Pancreas (tissue), 10 donors: ENCODE results near the gene COX5B. TPM values are rescaled to one million over a fixed set of nuclear protein-coding genes. Genes with fewer than 3 reads are reported as not detected.

Experiments used
- ATAC-seq, 4 donors: fragments of 200-7000 bp; cut with Tn5 transposase; one replicate each; pipeline versions ENCODE4 v1.8.0 to v1.9.1; 2020; ENCODE audit warnings: mild to moderate bottlenecking in 4 of 4, moderate library complexity in 4 of 4
- DNase-seq, 6 donors: peaks; one replicate each; pipeline ENCODE4 v3.0.0-alpha.2; 2020
- FAIRE-seq: peaks from 2 replicates; lab custom pipeline; 2012; peaks lifted over from hg19 to GRCh38; lab: Jason Lieb, UNC
- H3K27ac ChIP-seq, 4 donors: fragments of 200-600 bp; sonication (generic); 1 replicate in 3 of 4; 2 replicates in 1 of 4; pipeline versions ENCODE4 v1.5.0 to v1.8.0; 2020
- H3K27me3 ChIP-seq, 4 donors: fragments of 200-600 bp; one replicate each; pipeline ENCODE4 v1.8.0; 2021
- H3K36me3 ChIP-seq, 3 donors: fragments of 200-600 bp; sonication (generic) in 1 of 3; one replicate each; pipeline versions ENCODE4 v1.5.0 to v1.8.0; 2020 to 2021
- H3K4me1 ChIP-seq, 3 donors: fragments of 200-600 bp; one replicate each; pipeline ENCODE4 v1.8.0; 2021
- H3K4me3 ChIP-seq, 4 donors: fragments of 200-600 bp; sonication (generic) in 2 of 4; one replicate each; pipeline versions ENCODE4 v1.5.0 to v1.8.0; 2020 to 2021
- H3K9me3 ChIP-seq, 4 donors: fragments of 200-600 bp; one replicate each; pipeline ENCODE4 v1.8.0; 2021
- WGBS, 2 donors: extraction: QIAGEN DNeasy Blood & Tissue Kit; methylation state at CpG; one replicate each; pipeline ENCODE4 v1.1.7; 2013; 5-methylcytosine and 5-hydroxymethylcytosine counted together
- intact Hi-C, 3 donors: fragments of 100-400 bp; cut with DNase I; formaldehyde crosslinking; loops; one replicate each; pipeline versions ENCODE4 v1.11.1 to v1.14.2; 2022
- polyA plus RNA-seq, 2 donors: library from polyadenylated mRNA; stranded (reverse); fragments of 200-250 nt; gene quantifications; one replicate each; pipeline ENCODE4 v1.2.3, GENCODE V29; 2013
- total RNA-seq, 6 donors: library from RNA; stranded (reverse); fragmentation: NEBNext Ultra II Directional in 4 of 6; extraction: Animal tissue kit (Norgen Biotek cat#: 25700) in 4 of 6; gene quantifications; one replicate each; pipeline versions ENCODE4 v1.2.1 to v1.2.4, GENCODE V29; 2021 to 2023
- TF ChIP-seq, protein P1 (sequence below), 4 donors: fragments of 200-600 bp; sonication (generic) in 3 of 4; IDR thresholded peaks; one replicate each; pipeline versions ENCODE4 v1.5.0 to v1.8.0; 2021; ENCODE audit warnings: antibody characterized with exemption in 4 of 4
- donor health status: healthy with polysubstance abuse.
- donor health status: DM: no; HTN: no; CAD: no; lungs with moderate emphysema.
- donor health status: DM: no; HTN: no; CAD: no.
- donor health status: control.
- donor health status: control.
- donor health status: Bipolar disorder and iron deficiency.
- donor health status: DM: yes; HTN: yes; CAD: no.
- donor health status: DM: no; HTN: no; CAD: no.
- donor health status: DM: no; HTN: no; CAD: no.
- donor health status: DM: yes; HTN: yes; CAD: no.

Gene COX5B
- total and polyA plus RNA-seq, 8 donors: 73.5 to 214 (median 103) TPM

GRCh38 chr2:97660775-97661389, 15.0 kb downstream of the COX5B start:
- WGBS, 2 donors: 89 to 91% methylated on average over 18 of the region's 18 CpGs
- FAIRE-seq (no peak), DNase-seq (peak in 3 of 6 donors; percentile 12 to 72 (median 20)), ATAC-seq (no peak)
- Histone ChIP-seq H3K4me1 (peaks cover 5 to 15% (median 13%) of the 10 kb centered on the region in 3 donors), H3K9me3 (no peaks in the 10 kb centered on the region), H3K4me3 (no peak overlapping the region), H3K27ac (no peak overlapping the region), H3K36me3 (peaks cover 0 to 31% (median 23%) of the 10 kb centered on the region in 3 donors), H3K27me3 (no peaks in the 10 kb centered on the region)
- TF ChIP-seq, protein P1, sequence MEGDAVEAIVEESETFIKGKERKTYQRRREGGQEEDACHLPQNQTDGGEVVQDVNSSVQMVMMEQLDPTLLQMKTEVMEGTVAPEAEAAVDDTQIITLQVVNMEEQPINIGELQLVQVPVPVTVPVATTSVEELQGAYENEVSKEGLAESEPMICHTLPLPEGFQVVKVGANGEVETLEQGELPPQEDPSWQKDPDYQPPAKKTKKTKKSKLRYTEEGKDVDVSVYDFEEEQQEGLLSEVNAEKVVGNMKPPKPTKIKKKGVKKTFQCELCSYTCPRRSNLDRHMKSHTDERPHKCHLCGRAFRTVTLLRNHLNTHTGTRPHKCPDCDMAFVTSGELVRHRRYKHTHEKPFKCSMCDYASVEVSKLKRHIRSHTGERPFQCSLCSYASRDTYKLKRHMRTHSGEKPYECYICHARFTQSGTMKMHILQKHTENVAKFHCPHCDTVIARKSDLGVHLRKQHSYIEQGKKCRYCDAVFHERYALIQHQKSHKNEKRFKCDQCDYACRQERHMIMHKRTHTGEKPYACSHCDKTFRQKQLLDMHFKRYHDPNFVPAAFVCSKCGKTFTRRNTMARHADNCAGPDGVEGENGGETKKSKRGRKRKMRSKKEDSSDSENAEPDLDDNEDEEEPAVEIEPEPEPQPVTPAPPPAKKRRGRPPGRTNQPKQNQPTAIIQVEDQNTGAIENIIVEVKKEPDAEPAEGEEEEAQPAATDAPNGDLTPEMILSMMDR (IDR thresholded peaks at IDR 0.05): no peak
- intact Hi-C loops: no loop called here

DNA sequence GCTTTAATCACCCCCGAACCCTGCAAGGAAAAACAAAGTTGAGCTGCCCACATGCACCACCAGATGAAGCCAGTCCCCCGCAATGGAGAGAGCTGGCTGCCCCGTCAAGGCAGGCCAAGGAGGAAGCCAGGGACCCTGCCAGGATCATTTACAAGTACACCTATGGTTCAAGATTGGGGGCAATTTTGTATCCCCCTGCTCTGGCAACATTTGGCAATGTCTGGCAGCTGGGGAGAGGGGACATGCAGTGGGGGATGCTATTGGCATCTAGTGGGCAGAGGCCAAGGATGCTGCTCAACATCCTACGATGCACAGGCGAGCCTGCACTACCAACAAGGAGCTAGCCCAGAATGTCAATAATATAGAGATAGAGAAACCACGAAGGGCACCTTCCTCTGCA, 16.1 kb downstream of the COX5B start:
- FAIRE-seq (no peak), ATAC-seq (no peak), DNase-seq (no peak)
- Histone ChIP-seq H3K4me3 (peak overlapping the region in 1 of 4 donors; percentile 88), H3K4me1 (peaks cover 5 to 15% (median 13%) of the 10 kb centered on the region in 3 donors), H3K27ac (peak overlapping the region in 1 of 4 donors; percentile 98), H3K27me3 (no peaks in the 10 kb centered on the region), H3K9me3 (no peaks in the 10 kb centered on the region), H3K36me3 (peaks cover 0 to 23% (median 16%) of the 10 kb centered on the region in 3 donors)
- TF ChIP-seq, protein P1 (IDR thresholded peaks at IDR 0.05): no peak
- intact Hi-C loops: no loop called here
- 74 to 76% methylated on average over 6 of the region's 6 CpGs for WGBS, 2 donors

DNA sequence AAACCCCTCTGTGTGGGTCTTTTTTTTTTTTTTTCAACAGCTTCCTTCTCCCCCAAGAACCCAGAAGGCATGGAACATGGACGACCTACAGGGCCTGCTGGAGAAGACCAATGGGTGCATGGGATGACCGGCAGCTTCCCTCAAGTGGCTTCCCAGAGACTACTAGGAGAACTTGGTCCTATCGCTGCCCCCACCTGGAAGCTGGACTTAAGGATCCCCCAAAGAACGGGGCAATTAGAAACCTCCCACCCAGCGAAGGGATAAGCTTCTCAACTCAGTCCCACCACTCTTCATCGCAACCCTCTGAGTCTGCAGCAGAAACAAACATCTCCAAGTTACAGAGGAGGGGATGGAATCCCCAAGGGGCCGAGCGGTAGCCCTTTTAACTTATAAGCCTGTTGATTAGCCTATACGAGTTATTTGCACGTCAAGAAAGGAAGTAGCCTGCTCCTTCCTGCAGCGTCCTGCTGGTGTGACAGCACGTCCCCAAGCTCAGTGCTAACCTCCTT, 16.6 kb downstream of the COX5B start:
- FAIRE-seq (no peak), ATAC-seq (no peak), DNase-seq (no peak)
- no peaks in the 10 kb centered on the region for H3K9me3 ChIP-seq
- TF ChIP-seq, protein P1 (IDR thresholded peaks at IDR 0.05): no peak
- peaks cover 0 to 18% (median 13%) of the 10 kb centered on the region in 3 donors for H3K36me3 ChIP-seq
- WGBS, 2 donors: 36 to 39% methylated on average over 12 of the region's 12 CpGs
- H3K27ac ChIP-seq: peak overlapping the region; percentile 88 to 99 (median 97)
- peak overlapping the region in 3 of 4 donors; percentile 80 to 88 (median 82) for H3K4me3 ChIP-seq
- intact Hi-C loops: no loop called here
- no peaks in the 10 kb centered on the region for H3K27me3 ChIP-seq
- peaks cover 5 to 15% (median 13%) of the 10 kb centered on the region in 3 donors for H3K4me1 ChIP-seq

GRCh38 chr2:97662895-97663625, 17.2 kb downstream of the COX5B start:
- TF ChIP-seq, protein P1 (IDR thresholded peaks at IDR 0.05): no peak
- no peaks in the 10 kb centered on the region for H3K9me3 ChIP-seq
- no peaks in the 10 kb centered on the region for H3K27me3 ChIP-seq
- peak overlapping the region; percentile 88 to 99 (median 97) for H3K27ac ChIP-seq
- no peak for FAIRE-seq
- H3K4me1 ChIP-seq: peaks cover 5 to 15% (median 13%) of the 10 kb centered on the region in 3 donors
- peaks cover 0 to 12% (median 7%) of the 10 kb centered on the region in 3 donors for H3K36me3 ChIP-seq
- H3K4me3 ChIP-seq: peak overlapping the region; percentile 80 to 88 (median 82)
- ATAC-seq: peak; percentile 17 to 46 (median 34)
- 0 to 1% methylated on average over 24 of the region's 24 CpGs for WGBS, 2 donors
- intact Hi-C loops: no loop called here
- DNase-seq: peak; percentile 65 to 86 (median 72)
